RWPE1 (cell line): ENCODE data around the gene RUNDC1.

ENCODE experiments used
- CTCF ChIA-PET: fragments of 350-600 bp; sonication (Branson Sonifier 250); formaldehyde crosslinking; extraction: SDS; loops from one replicate; lab custom pipeline; 2021; lab: Yijun Ruan, JAX
- POLR2A ChIA-PET: fragments of 400-600 bp; formaldehyde crosslinking; extraction: SDS; loops from one replicate; lab custom pipeline; 2020; ENCODE audit warnings: antibody characterized with exemption; ENCODE audit not compliant: low non-redundant PET; lab: Yijun Ruan, JAX
- DNase-seq: peaks from one replicate; pipeline ENCODE4 v3.0.0; 2012; ENCODE audit warnings: low spot score
- H3K27ac ChIP-seq: fragments of 450-650 bp; 2 replicates; pipeline ENCODE4 v1.5.1; 2017
- CTCF ChIP-seq: fragments of 450-650 bp; conservative IDR thresholded peaks from 2 replicates; pipeline ENCODE4 v1.5.1; 2017; ENCODE audit warnings: low read depth, mild to moderate bottlenecking

Gene RUNDC1

GRCh38 chr17:43013296-43013695, 32.9 kb downstream of the RUNDC1 start:
- no peak for TF ChIP-seq CTCF
- peak overlapping the region; percentile 52 for H3K27ac ChIP-seq
- no peak for DNase-seq
- ChIA-PET CTCF (interaction anchor here (0.7 kb wide), 1 partner anchor 15 kb away, joined by 3 read pairs; the partner anchor contains the start of gene RPL27), POLR2A (no interaction called here)

GRCh38 chr17:43014020-43014648, 33.8 kb downstream of the RUNDC1 start:
- peak overlapping the region; percentile 52 for H3K27ac ChIP-seq
- TF ChIP-seq CTCF: no peak
- ChIA-PET CTCF (interaction anchor here (0.6 kb wide), 1 partner anchor 161 kb away, joined by 9 read pairs; no protein-coding TSS in a partner anchor), POLR2A (no interaction called here)
- no peak for DNase-seq

DNA sequence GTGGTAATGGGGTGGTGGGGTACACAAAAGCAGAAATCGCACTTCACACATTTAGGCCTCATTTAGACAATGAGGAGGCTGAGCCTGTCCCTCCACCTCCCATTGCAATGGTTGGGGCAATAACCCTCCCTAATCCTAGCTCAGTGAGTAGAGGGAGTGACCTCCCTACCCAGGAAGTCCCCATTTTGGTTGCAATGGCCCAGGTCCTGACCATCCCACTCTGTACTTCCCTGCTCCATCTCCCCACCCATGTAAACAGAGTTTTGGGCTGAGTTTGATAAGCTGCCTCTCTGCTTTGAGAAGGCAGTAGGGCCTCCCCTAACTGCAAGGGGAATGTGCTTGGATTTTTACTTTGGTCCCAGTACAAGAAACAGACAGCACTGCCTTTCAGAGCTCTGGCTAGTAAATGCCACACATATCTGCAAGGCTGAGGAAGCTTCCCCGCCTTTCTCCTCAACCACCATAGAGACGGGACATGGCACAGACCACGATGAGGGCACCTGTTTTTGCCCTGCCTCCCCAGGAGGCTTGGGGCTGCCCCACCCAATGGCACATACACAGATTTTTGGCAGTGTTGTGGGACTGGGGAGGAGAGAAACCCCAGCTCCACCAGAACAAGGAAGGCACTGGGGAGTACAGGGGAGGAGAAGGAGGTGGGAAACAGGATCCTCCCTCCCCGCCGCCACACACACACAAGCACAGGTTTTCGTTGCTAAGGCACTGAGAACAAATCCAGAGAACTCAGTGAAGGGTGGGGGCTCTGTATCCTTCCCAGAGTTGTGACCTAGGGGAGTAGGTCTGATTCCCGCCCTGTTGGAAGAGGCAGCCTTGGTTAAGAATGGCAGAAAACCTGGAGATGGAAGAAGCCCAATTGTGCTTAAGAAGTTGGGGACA, 34.5 kb downstream of the RUNDC1 start:
- ChIA-PET POLR2A (interaction anchor here (0.9 kb wide), 1 partner anchor 13 kb away, joined by 3 read pairs; no protein-coding TSS in a partner anchor), CTCF (interaction anchor here (0.6 kb wide), 2 partner anchors 160 to 1295 kb away, joined by 3 to 9 read pairs; no protein-coding TSS in a partner anchor)
- TF ChIP-seq CTCF: no peak
- no peak for DNase-seq
- peak overlapping the region; percentile 52 for H3K27ac ChIP-seq

GRCh38 chr17:43015579-43015978, 35.2 kb downstream of the RUNDC1 start:
- POLR2A ChIA-PET: interaction anchor here (0.9 kb wide), 1 partner anchor 14 kb away, joined by 3 read pairs; no protein-coding TSS in a partner anchor
- H3K27ac ChIP-seq: peak overlapping the region; percentile 52
- DNase-seq: no peak
- no peak for TF ChIP-seq CTCF
- CTCF ChIA-PET: interaction anchor here (0.6 kb wide), 1 partner anchor 1295 kb away, joined by 3 read pairs; no protein-coding TSS in a partner anchor

- DNase-seq: no peak
- peak overlapping the region; percentile 52 for H3K27ac ChIP-seq
- no peak for TF ChIP-seq CTCF
- ChIA-PET POLR2A (no interaction called here), CTCF (no interaction called here)
Observed at GRCh38 chr17:43016216-43016615, 35.9 kb downstream of the RUNDC1 start.
